Activated naive CD4-positive, alpha-beta T cell treated with anti-CD3 and anti-CD28 coated beads for 36 hours (primary cell): ENCODE results near the gene LCE1F. TPM values are rescaled to one million over a fixed set of nuclear protein-coding genes. Genes with fewer than 3 reads are reported as not detected.
A peak's percentile ranks its signal among the peaks of the same experiment; 100 is the strongest.

ENCODE experiments used
- CTCF ChIA-PET: fragments of 350-600 bp; sonication (Branson Sonifier 250); formaldehyde crosslinking; loops from one replicate; lab custom pipeline; 2021; ENCODE audit warnings: antibody characterized with exemption; lab: Charles Lee
- DNase-seq: peaks from one replicate; pipeline ENCODE4 v3.0.0-alpha.2; 2020
- H3K27ac Mint-ChIP-seq: one replicate; pipeline ENCODE4 v1.8.0; 2021; ENCODE audit warnings: mild to moderate bottlenecking, mixed read lengths
- H3K27me3 Mint-ChIP-seq: one replicate; pipeline ENCODE4 v1.8.0; 2021; ENCODE audit warnings: low read depth, mixed read lengths
- H3K36me3 Mint-ChIP-seq: one replicate; pipeline ENCODE4 v1.8.0; 2021; ENCODE audit warnings: low read depth, mixed read lengths
- H3K4me1 Mint-ChIP-seq: one replicate; pipeline ENCODE4 v1.8.0; 2021; ENCODE audit warnings: low read depth, mixed read lengths
- H3K4me3 Mint-ChIP-seq: one replicate; pipeline ENCODE4 v1.8.0; 2021; ENCODE audit warnings: mild to moderate bottlenecking, moderate library complexity, mixed read lengths
- H3K9me3 Mint-ChIP-seq: one replicate; pipeline ENCODE4 v1.8.0; 2021; ENCODE audit warnings: mixed read lengths
- intact Hi-C: fragments of 100-400 bp; cut with micrococcal nuclease; formaldehyde crosslinking; loops from one replicate; pipeline ENCODE4 v1.15.1; 2023
- total RNA-seq, 2 experiments: library from RNA; stranded (reverse); gene quantifications; one replicate each; pipeline ENCODE4 v1.2.3, GENCODE V29; 2021

LCE1F gene
- total RNA-seq, 2 experiments from 2014 or later: not detected

GRCh38 chr1:152756872-152757271, 18.1 kb upstream of the LCE1F start:
- H3K4me3 Mint-ChIP-seq: no peak overlapping the region
- CTCF ChIA-PET: no interaction called here

GRCh38 chr1:152757747-152758146, 17.2 kb upstream of the LCE1F start, which contains the start of gene KPRP:
Gene KPRP, plus strand, starts transcription at chr1:152758025. Its CDS starts 1,564 bp downstream, at chr1:152759589.
- no peaks in the 10 kb centered on the region for H3K36me3 Mint-ChIP-seq
- peaks cover 29% of the 10 kb centered on the region for H3K27me3 Mint-ChIP-seq
- H3K4me3 Mint-ChIP-seq: no peak within 1 kb of the TSS
- DNase-seq: no peak
- no peaks in the 10 kb centered on the region for H3K9me3 Mint-ChIP-seq
- H3K4me1 Mint-ChIP-seq: no peaks in the 10 kb centered on the region
- intact Hi-C loops: no loop called here
- no peak within 1 kb of the TSS for H3K27ac Mint-ChIP-seq
- CTCF ChIA-PET: no interaction called here

More at GRCh38 chr1:152756872-152757271, 18.1 kb upstream of the LCE1F start:
- peaks cover 29% of the 10 kb centered on the region for H3K27me3 Mint-ChIP-seq
- DNase-seq: no peak
- intact Hi-C loops: no loop called here
- no peaks in the 10 kb centered on the region for H3K9me3 Mint-ChIP-seq
- no peaks in the 10 kb centered on the region for H3K4me1 Mint-ChIP-seq
- no peaks in the 10 kb centered on the region for H3K36me3 Mint-ChIP-seq
- H3K27ac Mint-ChIP-seq: no peak overlapping the region

- DNase-seq: no peak
- no peaks in the 10 kb centered on the region for H3K36me3 Mint-ChIP-seq
- peaks cover 29% of the 10 kb centered on the region for H3K27me3 Mint-ChIP-seq
- no peaks in the 10 kb centered on the region for H3K9me3 Mint-ChIP-seq
- no peak overlapping the region for H3K4me3 Mint-ChIP-seq
- H3K4me1 Mint-ChIP-seq: no peaks in the 10 kb centered on the region
- H3K27ac Mint-ChIP-seq: no peak overlapping the region
- CTCF ChIA-PET: no interaction called here
- intact Hi-C loops: no loop called here
Measured at GRCh38 chr1:152758636-152759035, 16.3 kb upstream of the LCE1F start.

- H3K9me3 Mint-ChIP-seq: no peaks in the 10 kb centered on the region
- no peaks in the 10 kb centered on the region for H3K36me3 Mint-ChIP-seq
- no peaks in the 10 kb centered on the region for H3K4me1 Mint-ChIP-seq
- CTCF ChIA-PET: no interaction called here
- no peak overlapping the region for H3K4me3 Mint-ChIP-seq
- peaks cover 23% of the 10 kb centered on the region for H3K27me3 Mint-ChIP-seq
- H3K27ac Mint-ChIP-seq: no peak overlapping the region
- no peak for DNase-seq
- intact Hi-C loops: no loop called here
Measured at GRCh38 chr1:152759453-152760173, 15.3 kb upstream of the LCE1F start.

DNA sequence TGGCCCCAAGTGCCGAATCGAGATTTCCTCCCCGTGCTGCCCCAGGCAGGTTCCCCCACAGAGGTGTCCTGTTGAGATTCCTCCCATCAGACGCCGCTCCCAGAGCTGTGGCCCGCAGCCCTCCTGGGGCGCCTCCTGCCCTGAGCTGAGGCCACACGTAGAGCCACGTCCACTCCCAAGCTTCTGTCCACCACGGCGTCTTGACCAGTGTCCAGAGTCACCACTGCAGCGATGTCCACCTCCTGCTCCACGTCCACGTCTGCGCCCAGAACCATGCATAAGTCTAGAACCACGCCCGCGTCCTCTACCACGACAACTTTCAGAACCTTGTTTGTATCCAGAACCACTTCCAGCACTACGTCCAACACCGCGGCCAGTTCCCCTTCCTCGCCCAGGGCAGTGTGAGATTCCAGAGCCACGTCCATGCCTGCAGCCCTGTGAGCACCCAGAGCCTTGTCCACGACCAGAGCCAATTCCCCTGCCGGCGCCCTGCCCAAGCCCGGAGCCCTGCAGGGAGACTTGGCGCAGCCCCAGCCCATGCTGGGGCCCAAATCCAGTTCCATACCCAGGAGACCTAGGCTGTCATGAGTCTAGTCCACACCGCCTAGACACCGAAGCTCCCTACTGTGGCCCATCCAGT, 14.3 kb upstream of the LCE1F start:
- no peaks in the 10 kb centered on the region for H3K4me1 Mint-ChIP-seq
- intact Hi-C loops: no loop called here
- DNase-seq: no peak

GRCh38 chr1:152761609-152762213, 13.2 kb upstream of the LCE1F start:
- no peaks in the 10 kb centered on the region for H3K4me1 Mint-ChIP-seq
- intact Hi-C loops: no loop called here
- no peak for DNase-seq

More for the DNA sequence above, 14.3 kb upstream of the LCE1F start:
- Mint-ChIP-seq H3K4me3 (no peak overlapping the region), H3K36me3 (no peaks in the 10 kb centered on the region), H3K9me3 (no peaks in the 10 kb centered on the region), H3K27me3 (peaks cover 21% of the 10 kb centered on the region), H3K27ac (no peak overlapping the region)
- CTCF ChIA-PET: no interaction called here

GRCh38 chr1:152768847-152769533, 6.0 kb upstream of the LCE1F start:
- intact Hi-C loops: no loop called here
- CTCF ChIA-PET: no interaction called here
- no peaks in the 10 kb centered on the region for H3K4me1 Mint-ChIP-seq
- no peaks in the 10 kb centered on the region for H3K9me3 Mint-ChIP-seq
- H3K4me3 Mint-ChIP-seq: no peak overlapping the region
- no peak overlapping the region for H3K27ac Mint-ChIP-seq
- H3K36me3 Mint-ChIP-seq: no peaks in the 10 kb centered on the region
- H3K27me3 Mint-ChIP-seq: peaks cover 8% of the 10 kb centered on the region
- DNase-seq: no peak

More at GRCh38 chr1:152761609-152762213, 13.2 kb upstream of the LCE1F start:
- H3K4me3 Mint-ChIP-seq: no peak overlapping the region
- peaks cover 19% of the 10 kb centered on the region for H3K27me3 Mint-ChIP-seq
- H3K9me3 Mint-ChIP-seq: no peaks in the 10 kb centered on the region
- no peaks in the 10 kb centered on the region for H3K36me3 Mint-ChIP-seq
- CTCF ChIA-PET: no interaction called here
- no peak overlapping the region for H3K27ac Mint-ChIP-seq

DNA sequence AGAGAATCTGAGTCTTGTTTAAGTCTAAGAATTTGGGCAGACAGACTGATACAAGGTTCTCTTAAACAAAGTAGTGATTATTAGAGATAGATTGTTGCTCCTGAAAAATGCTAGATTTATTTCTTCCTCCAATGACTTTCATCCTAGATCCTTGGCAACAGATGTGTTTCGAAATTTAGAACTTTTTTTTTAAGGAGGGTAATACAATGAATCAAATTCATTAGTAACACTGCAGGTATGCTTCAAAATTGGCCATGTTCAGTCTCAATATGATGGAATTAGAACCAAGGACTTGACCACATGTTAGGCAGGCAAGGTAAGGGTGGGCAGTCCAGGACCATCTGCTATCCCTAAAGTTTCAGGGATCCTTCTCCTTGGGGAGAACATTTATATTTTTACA, 4.5 kb upstream of the LCE1F start:
- no peak for DNase-seq
- CTCF ChIA-PET: no interaction called here
- intact Hi-C loops: no loop called here
- H3K27ac Mint-ChIP-seq: no peak overlapping the region
- H3K4me1 Mint-ChIP-seq: no peaks in the 10 kb centered on the region
- peaks cover 7% of the 10 kb centered on the region for H3K27me3 Mint-ChIP-seq
- H3K9me3 Mint-ChIP-seq: no peaks in the 10 kb centered on the region
- no peak overlapping the region for H3K4me3 Mint-ChIP-seq
- H3K36me3 Mint-ChIP-seq: no peaks in the 10 kb centered on the region

DNA sequence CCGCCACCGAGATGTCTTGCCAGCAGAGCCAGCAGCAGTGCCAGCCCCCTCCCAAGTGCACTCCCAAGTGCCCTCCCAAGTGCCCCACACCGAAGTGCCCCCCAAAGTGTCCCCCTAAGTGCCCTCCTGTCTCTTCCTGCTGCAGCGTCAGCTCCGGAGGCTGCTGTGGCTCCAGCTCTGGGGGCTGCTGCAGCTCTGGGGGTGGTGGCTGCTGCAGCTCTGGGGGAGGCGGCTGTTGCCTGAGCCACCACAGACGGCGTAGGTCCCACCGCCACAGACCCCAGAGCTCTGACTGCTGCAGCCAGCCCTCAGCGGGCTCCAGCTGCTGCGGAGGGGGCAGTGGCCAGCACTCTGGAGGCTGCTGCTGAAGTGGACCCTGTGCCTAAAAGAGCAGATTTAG, 1.4 kb downstream of the LCE1F start:
- no peaks in the 10 kb centered on the region for H3K4me1 Mint-ChIP-seq
- peaks cover 12% of the 10 kb centered on the region for H3K27me3 Mint-ChIP-seq
- intact Hi-C loops: no loop called here
- H3K36me3 Mint-ChIP-seq: no peaks in the 10 kb centered on the region
- CTCF ChIA-PET: interaction anchor here (0.6 to 1.2 kb wide), 2 partner anchors 12 to 127 kb away, joined by 3 read pairs; no protein-coding TSS in a partner anchor
- H3K9me3 Mint-ChIP-seq: no peaks in the 10 kb centered on the region
- DNase-seq: no peak
- H3K27ac Mint-ChIP-seq: no peak overlapping the region
- H3K4me3 Mint-ChIP-seq: no peak overlapping the region

DNA sequence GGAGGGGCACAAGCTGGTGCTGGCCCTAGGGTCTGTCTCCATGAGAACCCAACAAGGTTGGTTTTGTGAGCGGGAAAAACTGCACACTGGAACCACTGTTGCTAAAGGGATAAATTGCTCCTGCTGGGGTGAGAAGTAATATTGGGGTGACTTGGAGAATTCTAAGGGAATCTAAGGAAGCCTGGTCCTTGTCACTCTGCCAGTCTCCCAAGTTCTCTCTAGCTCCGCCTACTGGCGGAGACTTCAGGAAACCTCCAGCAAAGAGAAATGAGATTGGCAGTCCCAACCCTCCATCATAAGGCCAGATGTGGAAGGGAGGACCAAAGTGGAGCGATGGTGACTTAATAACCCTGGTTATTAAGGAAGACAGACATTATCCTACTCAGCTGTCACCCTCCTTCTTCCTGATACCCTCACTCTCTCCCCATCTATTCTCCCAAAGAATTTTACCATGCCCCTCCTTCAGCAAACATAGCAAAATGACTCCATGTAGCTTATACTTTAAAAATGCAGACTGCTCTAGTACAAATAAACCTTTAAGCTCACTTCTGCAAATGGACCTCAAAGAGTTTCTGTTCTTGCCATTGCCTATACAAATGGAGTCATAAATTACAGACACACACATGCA, 2.7 kb downstream of the LCE1F start:
- Mint-ChIP-seq H3K27me3 (peaks cover 12% of the 10 kb centered on the region), H3K4me3 (no peak overlapping the region), H3K27ac (no peak overlapping the region), H3K36me3 (no peaks in the 10 kb centered on the region), H3K9me3 (no peaks in the 10 kb centered on the region), H3K4me1 (no peaks in the 10 kb centered on the region)
- intact Hi-C loops: no loop called here
- CTCF ChIA-PET: interaction anchor here (1.2 kb wide), 1 partner anchor 11 kb away, joined by 3 read pairs; no protein-coding TSS in a partner anchor
- DNase-seq: peak; percentile 9

- H3K4me1 Mint-ChIP-seq: no peaks in the 10 kb centered on the region
- no peaks in the 10 kb centered on the region for H3K9me3 Mint-ChIP-seq
- H3K4me3 Mint-ChIP-seq: no peak overlapping the region
- intact Hi-C loops: no loop called here
- DNase-seq: no peak
- no peak overlapping the region for H3K27ac Mint-ChIP-seq
- CTCF ChIA-PET: no interaction called here
- peaks cover 30% of the 10 kb centered on the region for H3K27me3 Mint-ChIP-seq
- no peaks in the 10 kb centered on the region for H3K36me3 Mint-ChIP-seq
Measured at GRCh38 chr1:152783095-152783494, 8.2 kb downstream of the LCE1F start.

GRCh38 chr1:152786077-152786476, 11.1 kb downstream of the LCE1F start, which contains the start of gene LCE1E:
Gene LCE1E, plus strand, starts transcription at chr1:152786257. Its CDS starts 1,043 bp downstream, at chr1:152787300.
- H3K4me1 Mint-ChIP-seq: no peaks in the 10 kb centered on the region
- no peaks in the 10 kb centered on the region for H3K9me3 Mint-ChIP-seq
- CTCF ChIA-PET: no interaction called here
- DNase-seq: no peak
- peaks cover 34% of the 10 kb centered on the region for H3K27me3 Mint-ChIP-seq
- H3K4me3 Mint-ChIP-seq: no peak within 1 kb of the TSS
- H3K36me3 Mint-ChIP-seq: no peaks in the 10 kb centered on the region
- no peak within 1 kb of the TSS for H3K27ac Mint-ChIP-seq
- intact Hi-C loops: no loop called here
